Neural cell (in vitro differentiated cells): ENCODE results near the gene SDCBP2. TPM values are rescaled to one million over a fixed set of nuclear protein-coding genes. Genes with fewer than 3 reads are reported as not detected.

Experiments used
- H2AFZ ChIP-seq: fragments of 200-600, 300-800 bp; sonication (generic), shearing (Covaris generic); 2 replicates; pipeline ENCODE4 v1.6.0; 2014; ENCODE audit warnings: low read depth, mild to moderate bottlenecking, antibody characterized with exemption, low read length, moderate library complexity
- H3F3A ChIP-seq: fragments of 200-600 bp; shearing (Covaris generic); 2 replicates; pipeline ENCODE4 v1.6.1; 2016; ENCODE audit warnings: mild to moderate bottlenecking, moderate library complexity, mixed read lengths, antibody characterized with exemption, low read length; ENCODE audit not compliant: insufficient read depth, poor library complexity, severe bottlenecking
- H3K27ac ChIP-seq: fragments of 200-600, 300-800 bp; sonication (generic), shearing (Covaris generic); 2 replicates; pipeline ENCODE4 v1.5.1; 2014; ENCODE audit warnings: mild to moderate bottlenecking, low read length, moderate library complexity
- H3K27me3 ChIP-seq: fragments of 300-800, 200-600 bp; sonication (generic), shearing (Covaris generic); 2 replicates; pipeline ENCODE4 v1.6.0; 2014; ENCODE audit warnings: mild to moderate bottlenecking, low read depth, low read length, moderate library complexity; ENCODE audit not compliant: insufficient read depth
- H3K36me3 ChIP-seq: fragments of 300-800, 200-600 bp; sonication (generic), shearing (Covaris generic); 2 replicates; pipeline ENCODE4 v1.5.1; 2014; ENCODE audit warnings: mild to moderate bottlenecking, antibody characterized with exemption, low read length, moderate library complexity; ENCODE audit not compliant: insufficient read depth
- H3K4me2 ChIP-seq: fragments of 300-800, 200-600 bp; sonication (generic), shearing (Covaris generic); 2 replicates; pipeline ENCODE4 v1.6.0; 2014; ENCODE audit warnings: mild to moderate bottlenecking, low read length
- H3K4me3 ChIP-seq: fragments of 300-800, 200-600 bp; sonication (generic), shearing (Covaris generic); 2 replicates; pipeline ENCODE4 v1.5.1; 2014; ENCODE audit warnings: mild to moderate bottlenecking, low read length, moderate library complexity
- H3K79me2 ChIP-seq: fragments of 200-600 bp; shearing (Covaris generic); replicated peaks from 2 replicates; pipeline ENCODE4 v1.6.0; 2014; ENCODE audit warnings: mild to moderate bottlenecking, low read length, moderate library complexity; ENCODE audit not compliant: insufficient read depth
- H3K9ac ChIP-seq: fragments of 300-800, 200-600 bp; sonication (generic), shearing (Covaris generic); 2 replicates; pipeline ENCODE4 v1.6.1; 2016; ENCODE audit warnings: mild to moderate bottlenecking, low read length, mixed read lengths
- H3K9me2 ChIP-seq: fragments of 200-600 bp; shearing (Covaris generic); 2 replicates; pipeline ENCODE4 v1.6.1; 2016; ENCODE audit warnings: mild to moderate bottlenecking, low read length, mixed read lengths; ENCODE audit not compliant: insufficient read depth
- H3K9me3 ChIP-seq: fragments of 200-600, 300-800 bp; sonication (generic), shearing (Covaris generic); 2 replicates; pipeline ENCODE4 v1.6.1; 2016; ENCODE audit warnings: mild to moderate bottlenecking, mixed run types, low read length, moderate library complexity, mixed read lengths
- H4K20me1 ChIP-seq: fragments of 200-600 bp; shearing (Covaris generic); 2 replicates; pipeline ENCODE4 v1.6.1; 2016; ENCODE audit warnings: mild to moderate bottlenecking, mixed run types; ENCODE audit not compliant: insufficient read depth
- EP300 ChIP-seq: fragments of 450-650 bp; conservative IDR thresholded peaks from 2 replicates; pipeline ENCODE4 v1.6.1; 2014; ENCODE audit warnings: antibody characterized with exemption, mild to moderate bottlenecking, moderate library complexity; ENCODE audit not compliant: poor library complexity, severe bottlenecking
- EZH2 ChIP-seq: fragments of 200-600, 300-800 bp; shearing (Covaris generic), sonication (generic); IDR thresholded peaks from 2 replicates; pipeline ENCODE4 v1.6.1; 2014; ENCODE audit warnings: antibody characterized with exemption, low read length, borderline replicate concordance, mild to moderate bottlenecking; ENCODE audit not compliant: insufficient read depth, poor library complexity, severe bottlenecking
- MXI1 ChIP-seq: fragments of 450-650 bp; conservative IDR thresholded peaks from 2 replicates; pipeline ENCODE4 v1.6.1; 2014; ENCODE audit warnings: antibody characterized with exemption, mild to moderate bottlenecking; ENCODE audit not compliant: poor library complexity, severe bottlenecking
- POLR2AphosphoS5 ChIP-seq: IDR thresholded peaks from 2 replicates; pipeline ENCODE4 v1.6.1; 2012
- RAD21 ChIP-seq: fragments of 450-650 bp; conservative IDR thresholded peaks from 2 replicates; pipeline ENCODE4 v1.6.1; 2014; ENCODE audit warnings: antibody characterized with exemption, mild to moderate bottlenecking, moderate library complexity
- SMC3 ChIP-seq: fragments of 450-650 bp; conservative IDR thresholded peaks from 2 replicates; pipeline ENCODE4 v1.6.1; 2014; ENCODE audit warnings: antibody characterized with exemption, mild to moderate bottlenecking, moderate library complexity; ENCODE audit not compliant: poor library complexity
- TAF1 ChIP-seq: IDR thresholded peaks from 2 replicates; pipeline ENCODE4 v1.6.1; 2012; ENCODE audit warnings: low read depth
- polyA plus RNA-seq: library from polyadenylated mRNA; depleted of rRNA; stranded (reverse); fragments of >200 nt; gene quantifications from 2 replicates; pipeline ENCODE4 v1.2.3, GENCODE V29; 2014
- TF ChIP-seq, protein P1 (sequence below): fragments of 450-650 bp; IDR thresholded peaks from 2 replicates; pipeline ENCODE4 v1.5.1; 2014; ENCODE audit warnings: antibody characterized with exemption, mild to moderate bottlenecking, moderate library complexity; ENCODE audit not compliant: poor library complexity, severe bottlenecking
- TF ChIP-seq, protein P2 (sequence below): IDR thresholded peaks from 2 replicates; pipeline ENCODE4 v1.6.1; 2012; ENCODE audit warnings: borderline replicate concordance

The SDCBP2 gene
- polyA plus RNA-seq, 1 donor from 2014 or later: 5.2 TPM

DNA sequence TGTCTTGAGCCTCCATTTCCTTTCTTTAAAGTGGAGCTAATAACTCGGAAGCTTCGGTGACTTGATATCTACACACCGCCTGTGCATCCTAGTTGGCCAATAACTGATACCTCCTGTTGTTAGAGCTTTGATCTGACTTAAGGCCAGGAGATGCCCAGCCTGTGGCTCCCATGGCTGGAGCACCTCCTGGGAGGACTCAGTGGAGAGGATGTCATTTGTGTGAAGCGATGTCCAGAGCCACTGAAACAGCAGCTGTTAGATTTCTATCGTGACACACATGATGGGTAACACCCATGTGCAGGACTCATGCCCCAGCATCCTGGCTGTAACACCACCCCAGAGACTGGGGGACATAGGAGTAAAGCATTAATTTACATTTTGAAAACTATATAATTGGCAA, 30.8 kb downstream of the SDCBP2 start:
- Histone ChIP-seq H3K9me3 (no peaks in the 10 kb centered on the region), H3K27me3 (no peaks in the 10 kb centered on the region), H3K9ac (no peak overlapping the region), H4K20me1 (no peaks in the 10 kb centered on the region), H2AFZ (no peak overlapping the region), H3K4me3 (no peak overlapping the region), H3K4me2 (no peak overlapping the region), H3K79me2 (no peaks in the 10 kb centered on the region), H3K36me3 (no peaks in the 10 kb centered on the region), H3F3A (no peaks in the 10 kb centered on the region), H3K9me2 (no peaks in the 10 kb centered on the region), H3K27ac (no peak overlapping the region)
- TF ChIP-seq RAD21 (no peak), TAF1 (no peak), EP300 (no peak), EZH2 (no peak), POLR2AphosphoS5 (no peak), SMC3 (no peak), MXI1 (no peak)
- TF ChIP-seq, protein P1, sequence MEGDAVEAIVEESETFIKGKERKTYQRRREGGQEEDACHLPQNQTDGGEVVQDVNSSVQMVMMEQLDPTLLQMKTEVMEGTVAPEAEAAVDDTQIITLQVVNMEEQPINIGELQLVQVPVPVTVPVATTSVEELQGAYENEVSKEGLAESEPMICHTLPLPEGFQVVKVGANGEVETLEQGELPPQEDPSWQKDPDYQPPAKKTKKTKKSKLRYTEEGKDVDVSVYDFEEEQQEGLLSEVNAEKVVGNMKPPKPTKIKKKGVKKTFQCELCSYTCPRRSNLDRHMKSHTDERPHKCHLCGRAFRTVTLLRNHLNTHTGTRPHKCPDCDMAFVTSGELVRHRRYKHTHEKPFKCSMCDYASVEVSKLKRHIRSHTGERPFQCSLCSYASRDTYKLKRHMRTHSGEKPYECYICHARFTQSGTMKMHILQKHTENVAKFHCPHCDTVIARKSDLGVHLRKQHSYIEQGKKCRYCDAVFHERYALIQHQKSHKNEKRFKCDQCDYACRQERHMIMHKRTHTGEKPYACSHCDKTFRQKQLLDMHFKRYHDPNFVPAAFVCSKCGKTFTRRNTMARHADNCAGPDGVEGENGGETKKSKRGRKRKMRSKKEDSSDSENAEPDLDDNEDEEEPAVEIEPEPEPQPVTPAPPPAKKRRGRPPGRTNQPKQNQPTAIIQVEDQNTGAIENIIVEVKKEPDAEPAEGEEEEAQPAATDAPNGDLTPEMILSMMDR: no peak

DNA sequence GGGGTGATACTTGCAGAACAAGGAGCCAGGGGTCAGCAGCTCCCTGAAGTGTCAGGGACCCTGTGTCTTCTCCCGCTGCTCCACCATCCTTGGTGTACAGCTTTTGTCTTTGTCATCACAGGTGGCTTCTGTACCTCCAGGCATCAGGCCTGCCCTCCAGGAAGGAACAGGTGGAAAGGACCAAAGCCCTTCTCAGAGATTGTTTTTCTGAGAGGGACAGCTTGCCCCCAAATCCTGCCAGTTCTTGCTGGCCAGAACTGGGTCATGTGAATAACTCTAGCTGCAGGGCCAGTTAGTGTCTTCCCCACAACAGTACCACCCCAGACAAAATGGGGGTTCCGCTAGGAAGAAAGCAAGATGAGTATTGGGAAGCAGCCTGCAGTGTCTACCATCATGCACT, 31.5 kb downstream of the SDCBP2 start:
- Histone ChIP-seq H3K79me2 (no peaks in the 10 kb centered on the region), H3K36me3 (no peaks in the 10 kb centered on the region), H3K27me3 (no peaks in the 10 kb centered on the region), H2AFZ (no peak overlapping the region), H4K20me1 (no peaks in the 10 kb centered on the region), H3K9ac (no peak overlapping the region), H3K4me3 (no peak overlapping the region), H3K9me3 (no peaks in the 10 kb centered on the region), H3F3A (no peaks in the 10 kb centered on the region), H3K9me2 (no peaks in the 10 kb centered on the region), H3K27ac (no peak overlapping the region), H3K4me2 (no peak overlapping the region)
- TF ChIP-seq, protein P1: no peak
- TF ChIP-seq EZH2 (no peak), EP300 (no peak), SMC3 (no peak), TAF1 (no peak), POLR2AphosphoS5 (no peak), MXI1 (no peak), RAD21 (no peak)
- TF ChIP-seq, protein P2, sequence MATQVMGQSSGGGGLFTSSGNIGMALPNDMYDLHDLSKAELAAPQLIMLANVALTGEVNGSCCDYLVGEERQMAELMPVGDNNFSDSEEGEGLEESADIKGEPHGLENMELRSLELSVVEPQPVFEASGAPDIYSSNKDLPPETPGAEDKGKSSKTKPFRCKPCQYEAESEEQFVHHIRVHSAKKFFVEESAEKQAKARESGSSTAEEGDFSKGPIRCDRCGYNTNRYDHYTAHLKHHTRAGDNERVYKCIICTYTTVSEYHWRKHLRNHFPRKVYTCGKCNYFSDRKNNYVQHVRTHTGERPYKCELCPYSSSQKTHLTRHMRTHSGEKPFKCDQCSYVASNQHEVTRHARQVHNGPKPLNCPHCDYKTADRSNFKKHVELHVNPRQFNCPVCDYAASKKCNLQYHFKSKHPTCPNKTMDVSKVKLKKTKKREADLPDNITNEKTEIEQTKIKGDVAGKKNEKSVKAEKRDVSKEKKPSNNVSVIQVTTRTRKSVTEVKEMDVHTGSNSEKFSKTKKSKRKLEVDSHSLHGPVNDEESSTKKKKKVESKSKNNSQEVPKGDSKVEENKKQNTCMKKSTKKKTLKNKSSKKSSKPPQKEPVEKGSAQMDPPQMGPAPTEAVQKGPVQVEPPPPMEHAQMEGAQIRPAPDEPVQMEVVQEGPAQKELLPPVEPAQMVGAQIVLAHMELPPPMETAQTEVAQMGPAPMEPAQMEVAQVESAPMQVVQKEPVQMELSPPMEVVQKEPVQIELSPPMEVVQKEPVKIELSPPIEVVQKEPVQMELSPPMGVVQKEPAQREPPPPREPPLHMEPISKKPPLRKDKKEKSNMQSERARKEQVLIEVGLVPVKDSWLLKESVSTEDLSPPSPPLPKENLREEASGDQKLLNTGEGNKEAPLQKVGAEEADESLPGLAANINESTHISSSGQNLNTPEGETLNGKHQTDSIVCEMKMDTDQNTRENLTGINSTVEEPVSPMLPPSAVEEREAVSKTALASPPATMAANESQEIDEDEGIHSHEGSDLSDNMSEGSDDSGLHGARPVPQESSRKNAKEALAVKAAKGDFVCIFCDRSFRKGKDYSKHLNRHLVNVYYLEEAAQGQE: no peak
